Measurements from ENCODE around the gene SQOR.

GRCh38 chr15:45666119-45666875, 31.5 kb downstream of the SQOR start:
- TF ChIP-seq CTCF (conservative IDR thresholded peaks at IDR 0.05) (peak; percentile 24), ZFX (IDR thresholded peaks at IDR 0.05) (no peak)
